NAMALWA (cell line): ENCODE measurements around the gene CDH20.
"Not testable (repeated sequence)": the region's sequence is repeated elsewhere in the genome, so short reads cannot be mapped to it uniquely, and the experiment has no call there.

ENCODE experiments used
- DNase-seq: peaks from one replicate; pipeline ENCODE4 v3.0.0-alpha.2; 2015; ENCODE audit warnings: low spot score

Gene CDH20

DNA sequence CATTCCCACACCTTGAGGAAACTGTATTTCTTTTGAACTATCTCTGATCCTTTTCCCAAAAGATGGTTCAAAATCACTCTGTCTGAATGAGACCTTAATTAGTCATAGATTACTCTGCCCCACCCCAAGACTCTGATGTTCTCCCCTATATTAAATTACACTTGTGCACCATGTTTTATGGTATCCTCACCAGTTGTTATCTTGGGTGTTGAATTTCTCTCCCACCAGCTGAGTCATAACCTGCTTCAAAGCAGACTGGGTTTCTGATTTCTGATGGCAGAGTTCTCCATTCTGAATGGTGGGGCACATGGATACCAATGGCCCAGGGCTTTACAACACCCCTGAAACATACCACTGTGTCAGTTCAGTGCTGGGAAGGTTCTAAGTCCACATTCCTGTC is 15.0 kb downstream of the CDH20 start:
- no peak for DNase-seq

DNA sequence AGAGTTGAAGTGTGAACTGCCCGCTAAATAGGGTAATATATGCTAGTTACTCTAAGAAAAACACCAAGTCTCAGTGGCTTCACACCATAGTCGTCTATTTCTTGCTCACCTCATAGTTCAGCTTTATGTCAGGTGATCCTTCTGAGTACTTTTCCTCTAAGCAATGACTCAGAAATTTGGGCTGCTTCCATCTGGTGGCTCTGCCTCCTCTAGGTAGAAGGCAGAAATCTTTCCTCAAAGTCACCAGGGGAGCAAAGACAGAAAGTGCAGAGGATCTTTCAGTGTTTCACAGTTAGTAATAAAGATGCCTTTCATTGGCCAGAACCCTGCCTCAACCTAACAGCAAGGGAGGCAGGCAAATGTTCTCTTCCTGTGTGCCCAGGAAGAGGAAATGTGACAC is 17.3 kb downstream of the CDH20 start:
- no peak for DNase-seq

DNA sequence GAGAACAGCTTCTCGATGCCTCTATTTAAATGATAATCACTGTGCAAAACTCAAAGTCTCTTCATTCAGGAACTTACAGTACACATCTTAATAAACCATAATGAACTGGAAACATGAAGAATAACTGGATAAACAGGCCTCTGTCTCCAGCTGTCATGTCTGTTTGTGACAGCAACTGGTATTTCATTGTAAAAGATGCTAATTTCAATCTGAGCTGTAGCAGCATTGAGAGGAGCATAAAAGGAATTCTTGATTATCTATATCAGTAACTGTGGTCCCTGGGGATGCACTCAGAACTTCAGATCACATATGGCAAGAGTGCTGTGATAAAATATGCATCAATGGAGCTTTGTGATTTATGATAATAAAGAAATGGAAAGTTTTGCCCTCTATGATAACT is 18.8 kb downstream of the CDH20 start:
- DNase-seq, result no peak

DNA sequence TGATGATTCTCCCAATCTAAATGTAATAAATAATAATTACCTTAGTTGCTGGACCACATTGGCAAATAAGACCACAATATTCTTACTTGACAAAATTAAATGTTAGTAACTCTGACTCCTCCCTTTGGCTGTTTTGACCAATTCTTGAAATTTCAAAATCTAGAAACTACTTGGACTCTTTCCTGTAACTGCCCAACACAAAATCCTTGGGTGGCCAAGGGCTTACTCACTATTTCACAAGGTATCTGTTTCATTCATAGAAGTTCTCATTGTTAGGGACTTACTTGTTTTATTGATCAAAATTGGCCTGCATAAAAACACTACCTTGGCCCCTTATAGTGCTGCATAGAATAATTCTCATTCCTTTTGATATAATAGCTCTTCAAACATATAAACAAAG is 19.4 kb downstream of the CDH20 start:
- DNase-seq, result no peak

DNA sequence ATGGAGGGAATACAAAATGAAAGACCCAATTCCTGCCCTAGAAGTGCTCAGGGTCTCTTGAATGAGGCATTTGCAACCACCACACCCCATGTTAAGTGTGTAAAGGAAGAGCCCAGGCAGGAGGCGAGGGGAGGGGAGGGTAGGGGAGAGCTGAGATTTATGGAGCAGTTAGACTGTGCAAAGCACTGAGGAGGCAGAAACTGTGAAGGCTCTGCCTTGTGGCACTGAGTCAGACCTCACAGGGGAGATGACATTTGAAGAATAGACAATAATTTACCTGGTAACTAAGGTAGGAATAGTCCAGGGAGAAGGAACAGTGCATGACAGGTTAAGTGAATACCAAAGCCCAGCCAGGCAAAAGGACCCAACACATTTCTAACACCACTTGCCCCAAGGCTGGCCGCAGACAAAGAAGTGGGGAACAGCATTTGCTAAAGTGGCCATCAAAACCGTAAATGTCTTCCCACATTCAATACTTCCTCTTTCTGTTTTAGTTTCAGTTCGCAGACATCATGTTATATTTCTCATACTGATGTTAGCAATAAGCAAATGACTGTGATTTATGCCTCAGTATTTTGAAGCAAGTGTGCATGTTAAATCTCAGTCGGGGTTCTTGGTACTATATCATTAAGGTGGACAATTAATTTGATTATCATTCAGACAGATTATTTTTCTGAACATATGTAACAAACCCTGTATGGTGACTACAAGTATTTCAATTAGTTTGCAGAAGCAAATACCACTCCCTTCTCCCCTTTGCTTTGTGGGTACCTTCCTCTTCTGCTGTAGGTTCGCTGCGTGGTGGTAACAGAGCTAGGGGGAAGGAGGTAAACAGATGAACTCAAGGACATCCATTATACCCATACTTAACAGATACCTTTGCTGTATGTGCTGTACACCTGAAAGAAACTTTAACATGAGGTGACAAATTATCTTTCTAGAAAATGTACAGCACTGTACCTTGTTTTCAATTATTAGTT is 27.5 kb downstream of the CDH20 start:
- peak; percentile 25 for DNase-seq

DNA sequence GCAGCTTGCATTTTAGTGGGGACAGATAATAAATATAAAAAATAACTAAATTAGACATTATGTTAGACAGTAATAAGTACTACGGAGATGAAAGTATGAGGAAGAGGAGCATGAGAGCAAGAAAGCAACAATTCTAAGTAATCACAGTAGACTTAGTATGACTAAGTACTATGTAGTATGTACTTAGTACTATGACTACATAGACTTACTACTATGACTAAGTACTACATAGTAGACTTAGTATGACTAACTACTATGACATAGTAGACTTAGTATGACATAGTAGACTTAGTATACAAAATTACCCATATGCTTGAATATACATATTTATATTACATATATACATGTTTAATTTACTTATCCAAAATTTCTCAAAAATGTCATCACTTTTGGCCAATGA is 29.3 kb downstream of the CDH20 start:
- no peak for DNase-seq

DNA sequence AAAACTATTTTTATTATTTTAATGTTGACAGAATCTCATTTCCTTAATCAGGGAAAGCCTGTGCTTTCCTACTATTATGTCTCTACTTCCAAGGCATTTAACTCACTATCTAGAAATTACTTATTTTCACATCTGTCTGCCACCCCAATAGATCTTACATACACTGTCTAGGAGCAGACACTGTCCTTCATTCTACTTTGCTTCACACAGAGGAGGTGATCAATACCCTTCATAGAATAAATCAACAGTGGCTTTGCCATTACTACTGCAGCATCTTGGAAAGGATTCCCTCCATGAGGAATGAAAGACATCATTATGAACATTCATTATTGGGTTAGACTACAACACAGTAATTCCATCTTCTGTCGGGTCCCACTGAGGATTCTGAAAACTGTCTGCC is 31.7 kb downstream of the CDH20 start:
- DNase-seq, result no peak

DNA sequence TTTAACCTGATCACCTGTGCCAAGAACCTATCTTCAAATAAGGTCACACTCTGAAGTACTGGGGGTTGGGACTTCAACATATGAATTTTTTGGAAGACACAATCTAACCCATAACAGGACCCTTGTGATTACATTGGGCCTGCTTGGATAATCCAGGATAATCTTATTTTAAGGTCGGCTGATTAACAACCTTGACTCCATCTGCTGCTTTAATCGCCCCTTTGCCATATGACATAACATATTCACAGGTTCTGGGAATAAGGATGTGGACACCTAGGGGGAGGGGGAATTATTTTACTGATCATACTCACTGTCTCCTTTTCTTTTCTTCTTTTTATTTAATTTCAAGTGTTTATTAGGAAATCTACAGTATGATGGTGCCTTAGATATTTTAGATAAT is 34.8 kb downstream of the CDH20 start:
- DNase-seq, result no peak

DNA sequence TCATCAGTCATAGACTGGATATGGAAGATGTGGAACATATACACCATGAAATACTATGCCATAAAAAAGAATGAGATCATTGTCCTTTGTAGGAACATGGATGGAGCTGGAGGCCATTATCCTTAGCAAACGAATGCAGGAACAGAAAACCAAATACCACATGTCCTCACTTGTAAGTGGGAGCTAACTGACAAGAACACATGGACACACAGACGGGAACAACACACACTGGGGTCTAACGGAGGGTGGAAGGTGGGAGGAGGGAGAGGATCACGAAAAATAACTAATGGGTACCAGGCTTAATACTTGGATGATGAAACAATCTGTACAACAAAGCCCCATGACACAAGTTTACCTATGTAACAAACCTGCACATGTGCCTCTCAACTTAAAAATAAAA is 36.4 kb downstream of the CDH20 start:
- not testable (repeated sequence) for DNase-seq

DNA sequence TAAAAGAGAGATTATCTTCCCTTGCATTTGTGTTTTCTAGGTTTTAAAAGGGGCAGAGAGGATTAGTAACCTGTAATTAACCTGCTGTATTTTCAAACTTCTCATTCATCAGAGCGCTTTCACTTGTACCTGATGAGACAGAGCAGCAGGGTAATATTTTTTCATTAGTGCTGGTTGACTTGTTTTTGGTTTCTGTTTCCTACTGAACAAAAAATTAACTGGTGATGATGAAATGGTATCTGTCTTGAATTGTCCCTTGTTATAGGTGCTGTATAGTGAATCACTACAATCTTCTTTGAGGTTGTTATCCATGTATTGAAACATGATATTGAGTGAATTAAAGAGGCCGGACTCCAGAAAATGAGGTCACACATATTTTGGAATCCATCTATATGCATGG is 37.9 kb downstream of the CDH20 start:
- no peak for DNase-seq

DNA sequence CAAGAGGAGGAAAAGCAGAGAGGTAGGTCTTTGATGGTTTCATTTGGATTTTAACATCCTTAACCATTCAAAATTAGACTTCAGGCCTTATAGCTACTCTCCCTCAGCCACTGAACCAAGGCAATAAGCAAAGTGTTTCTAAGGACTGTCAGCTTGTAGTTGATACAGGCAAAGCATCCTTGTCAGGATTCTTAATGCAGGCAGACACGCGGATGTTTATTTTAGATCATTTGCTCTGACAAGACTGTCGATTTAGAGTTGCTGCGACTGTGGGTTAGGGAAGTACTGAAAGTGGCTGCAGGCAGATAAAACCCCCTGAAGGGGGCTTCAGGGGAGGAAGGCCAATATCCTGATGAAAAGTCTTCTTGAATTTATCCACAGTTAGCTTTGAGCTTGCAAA is 46.6 kb downstream of the CDH20 start:
- no peak for DNase-seq

DNA sequence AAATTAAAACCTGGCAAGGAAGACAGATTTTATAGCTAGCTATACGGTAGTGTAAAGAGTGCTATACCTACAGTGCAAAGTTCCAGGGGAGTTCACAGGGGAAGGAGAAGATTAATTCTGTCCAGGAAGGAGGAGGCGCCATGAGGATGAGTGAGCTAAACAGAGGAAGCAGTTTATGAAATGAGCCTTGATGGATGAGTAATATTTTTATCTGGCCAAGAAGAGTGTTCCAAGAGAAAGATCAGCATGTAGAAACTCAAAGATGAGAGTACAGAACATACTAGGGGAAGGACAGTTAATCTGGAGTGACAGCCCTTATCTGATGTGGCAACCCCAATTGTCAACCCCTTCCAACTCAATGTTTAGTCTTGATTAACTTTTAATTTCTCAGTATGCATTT is 54.8 kb downstream of the CDH20 start:
- DNase-seq, result no peak

DNA sequence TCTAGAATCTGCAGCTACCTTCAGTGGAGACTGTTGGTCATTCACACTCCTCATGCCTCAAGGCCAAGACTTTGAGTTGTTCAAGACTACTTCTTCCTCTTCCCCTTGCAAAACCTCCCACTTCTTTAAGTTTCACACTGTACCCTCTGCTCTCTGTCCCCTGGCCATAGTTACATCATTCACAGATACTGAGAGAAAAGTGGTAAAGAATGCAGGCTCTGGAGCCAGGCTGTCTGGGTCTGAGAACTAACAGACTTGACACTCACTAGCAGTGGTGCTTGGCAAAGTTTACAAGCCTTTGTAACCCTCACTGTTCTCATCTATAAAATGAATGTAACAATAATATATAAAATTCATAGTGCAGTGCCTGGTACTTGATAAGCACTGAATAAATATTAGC is 61.8 kb downstream of the CDH20 start:
- no peak for DNase-seq

DNA sequence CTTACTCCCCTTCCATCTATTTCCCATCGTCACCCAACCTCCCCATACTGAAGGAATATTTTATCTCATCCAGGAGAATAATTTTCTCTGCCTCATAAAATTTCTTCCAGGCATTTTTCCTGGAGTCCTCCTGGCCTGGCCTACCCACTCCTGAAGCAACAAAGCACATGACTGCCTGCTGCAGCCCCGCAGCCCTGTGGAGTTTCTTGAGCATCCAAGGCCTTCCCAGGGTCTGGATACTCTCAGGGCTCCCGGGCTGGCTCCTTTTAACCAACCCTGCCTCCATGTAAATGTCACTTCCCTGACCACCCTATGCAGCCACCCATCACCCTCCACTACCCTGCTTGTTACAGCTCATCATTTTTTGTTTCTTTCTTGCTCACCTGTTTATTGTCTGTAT is 64.0 kb downstream of the CDH20 start:
- no peak for DNase-seq

DNA sequence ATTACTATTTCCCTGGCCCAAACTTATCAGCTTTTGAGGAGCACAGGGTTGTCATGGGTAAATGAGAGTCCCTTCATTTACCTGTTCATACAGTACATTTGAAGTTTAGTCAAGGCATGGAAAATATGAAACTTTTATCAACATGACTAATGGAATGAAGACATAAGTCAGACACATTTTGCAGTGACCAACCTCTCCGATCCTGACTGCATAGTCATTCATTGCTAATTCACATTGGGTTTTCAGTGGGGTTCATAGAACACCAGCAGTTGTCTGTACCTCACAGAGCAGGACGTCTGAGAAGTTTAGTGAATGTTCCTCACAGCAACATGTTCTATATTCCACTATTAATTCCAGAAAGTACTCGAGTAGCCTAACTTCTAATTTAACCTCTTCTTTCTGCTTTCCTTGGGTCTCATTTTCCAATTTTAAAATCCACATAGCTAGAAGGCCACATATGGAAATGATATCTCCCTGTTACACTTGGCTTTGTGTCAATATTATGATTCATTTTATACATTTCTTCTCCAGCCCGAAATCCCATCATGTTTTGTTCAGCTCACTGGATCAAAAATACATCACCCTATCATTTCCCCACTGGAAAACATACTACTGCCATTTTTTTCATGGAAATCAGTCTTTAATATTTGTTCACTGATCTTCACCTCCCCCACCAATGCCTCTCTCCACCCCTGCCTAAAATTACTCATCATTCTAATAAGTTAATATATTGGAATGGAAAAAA is 65.9 kb downstream of the CDH20 start:
- no peak for DNase-seq

DNA sequence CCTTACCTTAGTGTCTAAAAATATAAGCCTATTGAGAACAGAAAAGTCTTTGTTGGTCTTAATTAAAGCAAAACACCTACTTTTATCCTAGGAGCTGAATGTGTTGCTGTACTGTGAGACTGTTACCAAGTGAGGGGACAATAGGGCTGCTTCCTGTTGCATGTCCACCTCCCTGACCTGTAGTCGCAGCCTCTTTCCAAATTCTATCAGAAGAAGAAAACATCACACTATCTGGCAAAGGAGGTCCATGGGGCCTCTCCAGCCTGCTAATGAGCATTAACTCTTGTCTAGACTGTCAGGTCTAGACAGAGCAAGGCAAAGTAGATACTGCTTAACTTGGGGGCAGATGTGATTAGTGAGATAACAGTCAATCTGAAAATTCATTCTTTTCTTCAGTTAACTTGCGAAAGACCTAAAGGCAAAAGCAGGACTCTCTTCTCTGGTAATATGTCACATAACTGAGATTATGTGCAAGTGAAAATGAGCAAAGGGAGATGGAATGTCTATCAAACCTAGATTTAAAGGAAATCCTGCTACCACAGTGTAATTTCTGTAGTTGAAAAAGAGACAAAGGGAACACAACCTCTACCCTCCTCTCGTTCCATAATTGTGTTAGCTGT is 66.9 kb downstream of the CDH20 start:
- DNase-seq, result no peak

DNA sequence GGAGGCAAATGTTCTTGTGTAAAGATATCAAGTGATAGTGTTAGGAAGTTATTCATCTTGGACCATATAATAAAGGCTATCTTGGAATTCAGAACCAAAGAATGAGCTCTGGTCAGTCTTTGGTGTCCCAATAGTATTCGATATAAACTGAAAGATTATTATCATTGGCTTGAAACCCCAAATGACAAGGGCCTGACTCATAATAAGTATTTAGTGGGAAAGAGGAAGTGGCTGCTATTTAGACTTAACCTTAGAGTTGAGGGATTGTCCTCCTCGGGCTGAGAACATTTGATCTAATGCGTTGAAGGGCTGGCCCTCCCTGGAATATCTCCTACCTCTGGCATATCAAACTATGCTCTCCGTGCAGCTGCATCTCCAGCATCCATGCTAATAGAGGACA is 67.5 kb downstream of the CDH20 start:
- no peak for DNase-seq

DNA sequence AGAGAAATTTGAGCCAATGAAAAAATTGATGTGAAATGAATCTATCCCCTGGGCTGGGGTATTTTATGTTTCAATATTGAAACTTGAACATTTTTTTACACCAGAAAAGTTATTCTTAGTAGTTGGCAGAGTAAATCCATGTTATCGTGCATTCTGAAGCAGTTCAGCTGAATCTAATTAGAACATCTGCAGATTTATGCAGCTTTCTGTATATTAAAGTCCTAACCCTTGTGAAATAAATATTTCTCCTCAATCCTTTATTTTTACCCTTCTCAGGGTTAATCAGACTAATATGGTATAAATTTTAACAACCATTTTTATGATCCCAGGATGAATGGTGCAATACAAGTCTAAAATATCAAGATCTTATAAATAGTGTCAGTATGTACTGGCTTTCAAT is 69.5 kb downstream of the CDH20 start:
- no peak for DNase-seq

DNA sequence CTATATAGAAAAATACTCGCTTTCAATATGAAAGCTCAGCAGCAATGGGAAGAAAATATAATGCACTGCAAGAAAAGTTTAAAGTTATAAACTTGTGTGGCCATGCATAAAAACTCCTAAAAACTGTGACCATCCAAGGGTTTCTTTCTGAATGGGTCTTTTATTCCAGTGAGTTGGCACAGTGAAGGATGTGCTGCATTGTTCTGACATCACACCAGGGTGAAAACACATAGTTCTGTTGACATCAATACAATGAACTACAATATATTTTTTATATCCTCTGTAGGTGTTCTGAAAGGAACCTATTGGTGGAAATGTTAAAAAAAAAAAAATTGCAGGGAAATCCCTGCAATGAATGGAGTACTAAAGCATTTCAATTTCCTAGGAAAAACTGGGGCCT is 80.2 kb downstream of the CDH20 start:
- no peak for DNase-seq

DNA sequence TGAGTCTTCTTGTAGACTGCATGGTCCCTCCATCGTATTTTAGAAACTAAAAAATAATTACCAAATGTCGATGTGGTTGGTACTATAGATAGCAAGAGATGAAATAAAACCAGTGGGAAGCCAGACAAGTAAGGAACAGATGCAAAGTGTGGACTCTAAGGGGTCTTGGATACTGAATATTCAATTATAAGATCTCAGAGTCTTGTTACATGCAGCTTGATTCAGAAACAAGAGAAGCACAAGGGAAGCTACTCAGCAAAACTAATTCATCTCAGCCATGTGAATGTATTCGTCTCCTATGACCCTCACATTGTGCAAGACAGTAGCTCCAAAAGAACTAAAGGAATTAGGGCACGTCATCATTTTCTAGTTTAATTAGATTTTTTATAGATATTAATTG is 80.9 kb downstream of the CDH20 start:
- DNase-seq, result no peak

DNA sequence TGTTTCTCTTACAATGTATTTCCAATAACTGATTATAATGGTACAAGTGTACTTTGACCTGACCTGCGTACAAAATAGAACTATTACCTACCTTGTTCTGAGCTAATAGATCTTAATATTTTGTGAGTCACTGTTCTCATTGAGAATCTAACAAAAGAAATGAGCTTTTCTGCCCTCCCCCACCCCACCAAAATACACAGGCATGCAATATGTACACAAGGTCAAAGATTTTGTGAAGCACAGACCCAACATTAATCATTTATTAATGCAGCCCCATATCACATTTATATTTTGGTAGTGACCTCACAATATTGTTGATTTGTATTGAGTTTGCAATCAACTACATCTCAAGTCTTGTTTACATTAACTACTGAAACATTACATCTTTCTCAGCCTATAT is 86.5 kb downstream of the CDH20 start:
- no peak for DNase-seq

DNA sequence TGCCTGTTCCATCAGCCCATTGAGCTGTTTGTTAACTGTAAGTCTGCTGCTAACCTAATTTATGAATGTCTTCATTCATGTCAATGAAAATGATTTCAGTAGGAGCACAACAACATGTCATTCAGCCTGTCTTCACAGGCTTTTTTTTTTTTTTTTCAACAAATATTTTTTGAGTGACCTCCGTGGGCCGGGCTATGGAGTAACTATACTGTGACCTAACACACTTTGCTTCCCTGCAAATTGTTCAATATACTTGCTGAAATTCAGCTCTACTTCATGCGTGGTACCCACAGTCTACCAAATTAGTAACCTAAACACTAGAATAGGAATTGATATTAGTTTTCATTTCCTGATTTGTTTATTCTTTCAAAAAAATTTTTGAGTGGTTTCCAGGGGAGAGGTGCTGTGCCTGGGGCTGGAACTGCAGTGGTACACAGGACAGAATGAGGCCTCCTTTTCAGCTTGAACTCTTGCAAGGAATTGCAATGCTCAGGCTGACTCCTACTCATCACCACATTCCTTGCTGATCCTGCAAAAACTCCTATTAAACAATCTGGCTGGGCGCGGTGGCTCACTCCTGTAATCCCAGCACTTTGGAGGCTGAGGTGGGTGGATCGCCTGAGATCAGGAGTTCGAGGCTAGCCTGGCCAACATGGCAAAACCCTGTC is 87.1 kb downstream of the CDH20 start:
- DNase-seq, result no peak
